Measurements from ENCODE around the gene ATG4B. TPM values are rescaled to one million over a fixed set of nuclear protein-coding genes. Genes with fewer than 3 reads are reported as not detected.
A peak's percentile ranks its signal among the peaks of the same experiment; 100 is the strongest.

ATG4B gene
- total and polyA plus RNA-seq, 10 donors = 31.1 to 114 (median 87.7) TPM

DNA sequence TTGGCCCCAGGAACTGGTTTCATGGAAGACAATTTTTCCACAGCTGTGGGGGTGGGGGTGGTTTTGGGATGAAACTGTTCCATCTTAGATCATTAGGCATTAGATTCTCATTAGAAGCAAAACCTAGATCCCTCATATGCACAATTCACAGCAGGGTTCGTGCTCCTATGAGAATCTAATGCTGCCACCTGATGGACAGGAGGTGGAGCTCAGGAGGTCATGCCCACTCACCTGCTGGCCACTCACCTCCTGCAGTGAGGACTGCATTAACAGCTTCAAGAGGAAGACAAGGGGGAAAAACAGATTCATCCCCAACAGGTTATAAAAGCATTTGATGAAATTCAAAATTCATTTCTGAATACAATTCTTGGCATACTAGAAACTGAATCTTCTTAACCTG is 39.0 kb upstream of the ATG4B start:
- H3K9me3 ChIP-seq = no peaks in the 10 kb centered on the region
- 73 to 100% (median 80%) methylated on average over 1 of the region's 1 CpG for WGBS, 5 donors
- no peaks in the 10 kb centered on the region for H3K27me3 ChIP-seq (replicated peaks in 1 of 7)
- peaks cover 2 to 100% (median 48%) of the 10 kb centered on the region in 6 donors for H3K36me3 ChIP-seq
- intact Hi-C loops (cut with DNase I; ENCODE audit: low total_unique reads) = no loop called here
- DNase-seq = no peak
- no peak overlapping the region for H3K4me3 ChIP-seq
- no peaks in the 10 kb centered on the region for H3K4me1 ChIP-seq
- H3K27ac ChIP-seq = no peak overlapping the region
- TF ChIP-seq, protein P1, sequence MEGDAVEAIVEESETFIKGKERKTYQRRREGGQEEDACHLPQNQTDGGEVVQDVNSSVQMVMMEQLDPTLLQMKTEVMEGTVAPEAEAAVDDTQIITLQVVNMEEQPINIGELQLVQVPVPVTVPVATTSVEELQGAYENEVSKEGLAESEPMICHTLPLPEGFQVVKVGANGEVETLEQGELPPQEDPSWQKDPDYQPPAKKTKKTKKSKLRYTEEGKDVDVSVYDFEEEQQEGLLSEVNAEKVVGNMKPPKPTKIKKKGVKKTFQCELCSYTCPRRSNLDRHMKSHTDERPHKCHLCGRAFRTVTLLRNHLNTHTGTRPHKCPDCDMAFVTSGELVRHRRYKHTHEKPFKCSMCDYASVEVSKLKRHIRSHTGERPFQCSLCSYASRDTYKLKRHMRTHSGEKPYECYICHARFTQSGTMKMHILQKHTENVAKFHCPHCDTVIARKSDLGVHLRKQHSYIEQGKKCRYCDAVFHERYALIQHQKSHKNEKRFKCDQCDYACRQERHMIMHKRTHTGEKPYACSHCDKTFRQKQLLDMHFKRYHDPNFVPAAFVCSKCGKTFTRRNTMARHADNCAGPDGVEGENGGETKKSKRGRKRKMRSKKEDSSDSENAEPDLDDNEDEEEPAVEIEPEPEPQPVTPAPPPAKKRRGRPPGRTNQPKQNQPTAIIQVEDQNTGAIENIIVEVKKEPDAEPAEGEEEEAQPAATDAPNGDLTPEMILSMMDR (IDR thresholded peaks at IDR 0.05 in 8 of 11, conservative IDR thresholded peaks at IDR 0.05 in 3 of 11) = peak in 2 of 11 experiments; percentile 10 to 35
- no peak for TF ChIP-seq POLR2A (IDR thresholded peaks at IDR 0.05)
- TF ChIP-seq POLR2AphosphoS5 (IDR thresholded peaks at IDR 0.05) = no peak

DNA sequence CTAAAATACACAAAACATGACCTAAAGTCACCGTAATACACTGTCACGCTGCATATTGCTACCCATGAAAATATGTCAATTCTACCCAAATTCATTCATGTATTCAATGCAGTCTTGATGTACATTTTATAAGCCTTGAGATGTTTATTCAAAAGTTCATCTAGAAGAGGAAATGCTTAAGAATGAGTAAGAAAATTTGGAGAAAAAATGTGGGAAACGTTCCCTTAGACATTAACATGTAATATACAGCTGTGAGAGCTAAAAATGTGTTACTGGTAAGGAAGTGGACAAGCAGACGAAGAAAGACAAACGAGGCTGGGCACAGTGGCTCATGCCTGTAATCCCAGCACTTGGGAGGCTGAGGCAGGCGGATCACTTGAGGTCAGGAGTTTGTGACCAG is 37.9 kb upstream of the ATG4B start:
- Histone ChIP-seq H3K27ac (no peak overlapping the region), H3K36me3 (peaks cover 2 to 100% (median 51%) of the 10 kb centered on the region in 6 donors), H3K27me3 (replicated peaks in 1 of 7) (no peaks in the 10 kb centered on the region), H3K4me3 (no peak overlapping the region), H3K9me3 (no peaks in the 10 kb centered on the region), H3K4me1 (no peaks in the 10 kb centered on the region)
- intact Hi-C loops (cut with DNase I; ENCODE audit: low total_unique reads) = no loop called here
- no peak for DNase-seq
- TF ChIP-seq POLR2A (IDR thresholded peaks at IDR 0.05) = no peak
- TF ChIP-seq, protein P1 (IDR thresholded peaks at IDR 0.05 in 8 of 11, conservative IDR thresholded peaks at IDR 0.05 in 3 of 11) = no peak
- no peak for TF ChIP-seq POLR2AphosphoS5 (IDR thresholded peaks at IDR 0.05)
- WGBS, 5 donors = 84 to 90% (median 88%) methylated on average over 6 of the region's 6 CpGs

DNA sequence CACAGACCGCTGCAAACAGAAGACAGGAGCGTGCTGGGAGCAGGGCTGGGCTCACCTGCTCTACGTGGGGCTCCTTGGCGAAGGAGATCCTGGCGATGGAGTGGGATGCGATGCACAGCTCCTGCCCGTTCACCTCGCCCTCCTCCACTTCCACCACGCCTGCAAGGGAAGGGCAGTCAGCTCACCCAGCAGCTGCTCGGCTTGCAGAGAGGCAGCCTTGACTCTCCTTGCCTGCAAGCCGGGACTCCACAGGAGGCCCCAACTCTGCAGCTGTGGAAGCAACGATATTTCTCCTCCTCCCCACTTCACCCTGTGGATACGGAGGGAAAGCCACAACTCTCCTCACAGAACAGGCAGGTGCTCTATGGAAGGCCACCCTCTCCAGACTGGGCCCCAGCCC is 35.7 kb upstream of the ATG4B start:
- Histone ChIP-seq H3K27ac (no peak overlapping the region), H3K27me3 (replicated peaks in 1 of 7) (no peaks in the 10 kb centered on the region), H3K4me3 (no peak overlapping the region), H3K4me1 (no peaks in the 10 kb centered on the region), H3K36me3 (peaks cover 2 to 100% (median 57%) of the 10 kb centered on the region in 6 donors), H3K9me3 (no peaks in the 10 kb centered on the region)
- 91 to 98% (median 92%) methylated on average over 7 to 13 of the region's 13 CpGs for WGBS, 5 donors
- peak; percentile 54 for DNase-seq
- TF ChIP-seq POLR2A (IDR thresholded peaks at IDR 0.05) (no peak), POLR2AphosphoS5 (IDR thresholded peaks at IDR 0.05) (peak in 1 of 3 donors; percentile 26)
- TF ChIP-seq, protein P1 (IDR thresholded peaks at IDR 0.05 in 8 of 11, conservative IDR thresholded peaks at IDR 0.05 in 3 of 11) = no peak
- intact Hi-C loops (cut with DNase I; ENCODE audit: low total_unique reads) = no loop called here

DNA sequence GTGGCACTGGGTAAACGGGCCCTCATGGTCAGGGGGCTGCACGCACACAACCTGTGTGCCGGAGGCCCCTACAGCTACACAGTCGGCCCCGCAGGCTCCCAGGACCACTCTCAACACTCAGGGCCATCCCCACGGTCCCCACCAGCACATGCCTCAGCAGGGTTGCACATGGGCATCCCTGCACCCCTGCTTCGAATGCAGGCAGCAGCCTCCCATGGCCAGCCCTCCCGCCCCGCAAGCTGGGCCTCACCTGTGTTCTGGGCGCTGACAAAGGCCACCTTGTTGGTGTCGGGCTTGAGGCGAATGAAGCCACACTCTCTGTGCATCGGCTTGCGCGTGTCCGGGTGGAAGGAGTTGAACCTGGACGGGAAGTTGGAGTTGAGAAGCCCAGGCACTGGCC is 34.8 kb upstream of the ATG4B start:
- Histone ChIP-seq H3K36me3 (peaks cover 0 to 99% (median 52%) of the 10 kb centered on the region in 6 donors), H3K4me3 (no peak overlapping the region), H3K27ac (no peak overlapping the region), H3K27me3 (replicated peaks in 1 of 7) (no peaks in the 10 kb centered on the region), H3K4me1 (no peaks in the 10 kb centered on the region), H3K9me3 (no peaks in the 10 kb centered on the region)
- no peak for TF ChIP-seq POLR2A (IDR thresholded peaks at IDR 0.05)
- TF ChIP-seq, protein P1 (IDR thresholded peaks at IDR 0.05 in 8 of 11, conservative IDR thresholded peaks at IDR 0.05 in 3 of 11) = no peak
- TF ChIP-seq POLR2AphosphoS5 (IDR thresholded peaks at IDR 0.05) = peak in 1 of 3 donors; percentile 49
- DNase-seq = no peak
- intact Hi-C loops (cut with DNase I; ENCODE audit: low total_unique reads) = no loop called here
- WGBS, 5 donors = 95 to 98% (median 97%) methylated on average over 13 to 17 of the region's 17 CpGs
